C4-2B (cell line): ENCODE results near the gene HES2.

Source experiments
- ZFX ChIP-seq: fragments of 450-650 bp; IDR thresholded peaks from 2 replicates; pipeline ENCODE4 v1.6.1; 2017
- TF ChIP-seq, protein P1 (sequence below): fragments of 450-650 bp; conservative IDR thresholded peaks from 2 replicates; pipeline ENCODE4 v1.5.1; 2017; ENCODE audit warnings: mild to moderate bottlenecking

DNA sequence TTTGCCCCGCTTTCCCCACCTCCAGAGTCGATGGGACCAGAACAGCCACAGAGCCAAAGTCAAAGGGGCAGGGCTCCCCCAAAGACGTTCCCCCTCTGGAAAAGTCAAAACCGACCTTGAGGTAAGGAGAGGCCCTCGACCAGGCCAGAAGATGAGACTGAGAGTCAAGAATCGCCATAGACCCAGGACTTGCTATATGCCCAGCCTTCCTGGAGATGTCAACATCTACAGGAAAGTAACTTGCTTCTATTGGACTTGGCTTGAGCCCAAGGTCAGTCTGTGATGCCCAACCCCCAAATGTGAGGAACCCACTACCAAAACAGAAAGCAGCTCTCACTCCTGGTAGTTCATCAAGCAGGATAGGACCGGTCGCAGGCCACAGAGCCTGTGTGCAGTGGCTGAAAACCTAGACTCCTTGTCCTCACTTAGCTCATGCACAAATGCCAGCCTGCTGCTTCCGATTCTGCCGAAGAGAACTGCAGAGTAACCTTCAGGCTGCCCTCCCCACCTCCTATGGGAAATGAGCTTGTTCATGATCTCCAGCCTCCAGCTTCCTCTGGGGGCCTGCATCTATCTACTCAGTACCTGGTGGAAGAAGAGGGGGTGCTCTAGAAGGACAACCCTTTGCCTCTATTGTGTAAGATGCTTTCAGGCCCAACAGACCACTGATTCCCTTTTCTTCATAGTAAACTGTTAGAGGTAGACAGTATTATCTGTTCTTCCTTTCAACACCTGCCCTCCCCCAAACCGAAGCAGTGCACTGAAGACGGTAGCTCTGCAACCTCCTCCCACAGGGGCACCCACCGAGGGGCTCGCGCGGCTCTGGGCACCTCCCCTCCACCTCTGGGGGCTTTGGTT is 27.5 kb downstream of the HES2 start:
- TF ChIP-seq, protein P1, sequence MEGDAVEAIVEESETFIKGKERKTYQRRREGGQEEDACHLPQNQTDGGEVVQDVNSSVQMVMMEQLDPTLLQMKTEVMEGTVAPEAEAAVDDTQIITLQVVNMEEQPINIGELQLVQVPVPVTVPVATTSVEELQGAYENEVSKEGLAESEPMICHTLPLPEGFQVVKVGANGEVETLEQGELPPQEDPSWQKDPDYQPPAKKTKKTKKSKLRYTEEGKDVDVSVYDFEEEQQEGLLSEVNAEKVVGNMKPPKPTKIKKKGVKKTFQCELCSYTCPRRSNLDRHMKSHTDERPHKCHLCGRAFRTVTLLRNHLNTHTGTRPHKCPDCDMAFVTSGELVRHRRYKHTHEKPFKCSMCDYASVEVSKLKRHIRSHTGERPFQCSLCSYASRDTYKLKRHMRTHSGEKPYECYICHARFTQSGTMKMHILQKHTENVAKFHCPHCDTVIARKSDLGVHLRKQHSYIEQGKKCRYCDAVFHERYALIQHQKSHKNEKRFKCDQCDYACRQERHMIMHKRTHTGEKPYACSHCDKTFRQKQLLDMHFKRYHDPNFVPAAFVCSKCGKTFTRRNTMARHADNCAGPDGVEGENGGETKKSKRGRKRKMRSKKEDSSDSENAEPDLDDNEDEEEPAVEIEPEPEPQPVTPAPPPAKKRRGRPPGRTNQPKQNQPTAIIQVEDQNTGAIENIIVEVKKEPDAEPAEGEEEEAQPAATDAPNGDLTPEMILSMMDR, result no peak
- TF ChIP-seq ZFX, result no peak
